ENCODE data around the gene C20orf96. TPM values are rescaled to one million over a fixed set of nuclear protein-coding genes. Genes with fewer than 3 reads are reported as not detected.
"Not testable (repeated sequence)": the region's sequence is repeated elsewhere in the genome, so short reads cannot be mapped to it uniquely, and the experiment has no call there.

The C20orf96 gene
- total RNA-seq, 1 donor from 2014 or later = 3.0 TPM

DNA sequence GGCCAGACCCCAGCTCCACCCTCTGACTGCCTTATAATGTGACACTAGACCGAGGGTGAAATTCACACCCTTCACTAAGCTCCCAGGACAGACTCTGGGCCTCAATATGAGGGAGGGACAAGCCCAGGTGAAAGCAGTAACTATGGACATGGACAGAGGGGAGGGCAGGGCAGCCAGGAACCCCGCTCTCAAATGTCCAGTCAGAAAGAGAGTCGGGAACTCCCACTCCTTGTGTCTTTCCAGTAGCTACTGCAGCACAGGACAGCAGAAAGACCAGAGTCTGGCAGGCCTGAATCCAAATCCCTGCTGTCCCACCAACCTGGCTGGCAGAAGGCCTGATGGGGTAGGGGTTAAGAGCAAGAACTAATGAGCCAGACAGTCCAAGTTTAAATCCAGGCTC lies 6.4 kb downstream of the C20orf96 start:
- no peak for DNase-seq (ENCODE audit: low read depth, low spot score)

- DNase-seq (ENCODE audit: low read depth, low spot score) = no peak
Measured at GRCh38 chr20:278607-279571, 11.7 kb downstream of the C20orf96 start.

GRCh38 chr20:278181-278580 lies 12.4 kb downstream of the C20orf96 start:
- DNase-seq (ENCODE audit: low read depth, low spot score) = no peak

GRCh38 chr20:277496-277781 lies 13.1 kb downstream of the C20orf96 start:
- DNase-seq (ENCODE audit: low read depth, low spot score) = no peak

DNA sequence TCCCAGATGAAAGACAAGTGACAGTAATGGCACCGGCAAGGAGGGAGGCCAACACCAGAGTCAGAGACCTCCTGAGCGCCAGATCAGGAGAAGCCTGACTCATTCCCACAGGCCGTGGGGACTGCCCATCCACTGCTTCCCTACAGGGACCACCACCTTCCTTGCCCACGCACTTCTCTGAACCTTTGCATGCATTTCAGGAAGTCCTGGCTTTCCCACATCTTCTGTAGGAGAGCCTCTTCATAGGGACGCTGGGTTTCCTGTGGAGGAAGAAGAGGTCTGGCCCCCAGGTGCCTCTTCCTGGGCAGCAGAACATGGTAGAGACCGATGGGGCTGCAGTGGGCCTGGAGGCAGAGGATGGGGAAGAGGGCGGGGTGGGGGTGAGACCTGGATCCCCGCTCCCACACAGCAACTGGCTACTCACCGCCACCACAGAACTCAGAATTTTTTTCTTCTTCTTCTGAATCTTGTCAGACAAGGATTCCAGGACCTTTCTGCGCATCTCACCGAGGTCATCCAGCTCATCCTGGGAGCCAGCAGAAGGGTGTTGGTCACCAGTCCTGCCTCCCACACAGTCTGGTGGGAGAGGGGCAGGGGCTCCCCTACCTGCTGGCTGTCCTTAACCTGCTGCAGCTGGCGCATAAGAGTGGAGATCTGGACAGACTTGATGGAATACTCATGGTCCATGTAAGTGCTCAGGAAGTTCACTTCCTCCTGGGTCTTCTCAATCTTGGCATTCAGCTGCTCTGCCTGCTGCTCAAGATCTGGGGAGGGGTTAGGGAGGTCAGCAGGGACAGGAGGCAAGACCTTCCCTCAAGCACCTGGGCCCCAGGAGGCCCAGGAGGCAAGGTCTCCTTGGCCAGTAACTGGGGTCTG lies 13.7 kb downstream of the C20orf96 start:
- no peak for DNase-seq (ENCODE audit: low read depth, low spot score)

GRCh38 chr20:275791-276190 lies 14.8 kb downstream of the C20orf96 start:
- DNase-seq (ENCODE audit: low read depth, low spot score) = no peak

DNA sequence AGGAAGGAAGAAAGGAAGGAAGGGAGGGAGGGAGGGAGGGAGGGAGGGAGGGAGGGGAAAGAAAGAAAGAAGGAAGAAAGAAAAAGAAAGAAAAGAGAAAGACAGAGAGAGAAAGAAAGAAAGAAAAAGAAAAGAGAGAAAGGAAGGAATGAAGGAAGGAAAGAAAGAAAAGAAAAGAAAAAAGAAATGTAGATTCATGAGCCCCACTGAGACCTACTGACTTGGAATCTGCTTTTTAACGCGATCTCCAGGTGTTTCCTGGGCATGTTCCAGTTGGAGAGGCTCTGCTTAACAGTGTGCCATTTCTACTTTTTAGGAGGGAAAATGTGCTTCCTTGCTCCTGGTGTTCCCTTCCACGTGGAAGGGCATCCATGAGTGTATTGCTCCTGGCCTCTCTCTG lies 16.7 kb downstream of the C20orf96 start:
- DNase-seq (ENCODE audit: low read depth, low spot score) = no peak

DNA sequence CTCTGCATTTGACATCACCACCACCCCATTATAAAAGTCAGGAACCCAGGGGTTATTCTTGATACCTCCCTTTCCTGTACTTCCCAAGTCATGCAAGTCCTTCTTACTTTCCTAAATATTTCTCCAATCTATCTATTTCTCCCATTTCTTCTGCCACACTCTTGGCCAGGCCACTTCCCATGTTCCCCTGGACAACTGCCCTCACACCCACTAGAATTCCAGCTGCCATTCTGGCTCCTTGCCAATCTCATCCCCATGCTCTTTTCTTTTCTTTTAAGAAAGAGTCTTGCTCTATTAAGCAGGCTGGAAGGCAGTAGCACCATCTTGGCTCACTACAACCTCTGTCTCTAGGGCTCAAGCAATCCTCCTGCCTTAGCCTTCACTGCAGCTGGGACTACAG lies 17.8 kb downstream of the C20orf96 start:
- DNase-seq (ENCODE audit: low read depth, low spot score) = no peak

DNA sequence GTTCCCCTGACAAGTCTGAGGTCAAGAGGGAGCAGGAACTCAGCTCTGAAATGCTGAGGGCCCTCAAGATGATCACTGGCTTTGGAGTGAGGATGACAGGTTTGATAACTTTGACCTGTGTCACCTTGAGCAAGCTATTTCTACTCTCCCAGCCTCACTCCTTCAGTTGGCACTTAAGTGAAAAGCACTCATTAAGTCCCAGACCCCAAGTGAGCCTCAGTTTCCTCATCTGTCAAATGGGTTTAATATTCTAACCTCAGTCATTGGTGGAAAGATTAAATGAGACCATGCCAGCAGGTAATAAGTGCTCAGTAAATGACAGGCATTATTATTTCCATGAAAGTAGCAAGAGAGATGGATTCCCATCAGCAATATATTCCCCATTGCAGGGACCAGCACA lies 19.0 kb downstream of the C20orf96 start:
- no peak for DNase-seq (ENCODE audit: low read depth, low spot score)

DNA sequence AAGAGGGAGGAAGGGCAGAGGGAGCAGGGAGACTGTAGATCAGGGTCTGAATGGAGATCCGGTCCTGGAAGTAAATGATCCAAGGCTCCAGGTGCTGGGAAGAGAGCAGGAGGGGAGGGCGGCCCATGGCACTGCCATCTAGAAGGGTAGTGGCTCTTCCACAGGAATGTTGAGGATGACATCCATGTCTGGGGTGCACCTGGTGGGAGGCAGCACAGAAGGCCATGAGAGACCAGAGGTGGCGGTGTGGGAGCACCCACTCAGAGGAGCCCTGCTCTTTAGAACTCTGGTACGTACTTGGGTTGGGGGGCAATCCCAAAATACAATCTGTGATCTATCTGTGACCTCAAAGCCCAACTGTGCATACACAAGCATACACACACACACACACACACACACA lies 19.5 kb downstream of the C20orf96 start:
- DNase-seq (ENCODE audit: low read depth, low spot score) = no peak

DNA sequence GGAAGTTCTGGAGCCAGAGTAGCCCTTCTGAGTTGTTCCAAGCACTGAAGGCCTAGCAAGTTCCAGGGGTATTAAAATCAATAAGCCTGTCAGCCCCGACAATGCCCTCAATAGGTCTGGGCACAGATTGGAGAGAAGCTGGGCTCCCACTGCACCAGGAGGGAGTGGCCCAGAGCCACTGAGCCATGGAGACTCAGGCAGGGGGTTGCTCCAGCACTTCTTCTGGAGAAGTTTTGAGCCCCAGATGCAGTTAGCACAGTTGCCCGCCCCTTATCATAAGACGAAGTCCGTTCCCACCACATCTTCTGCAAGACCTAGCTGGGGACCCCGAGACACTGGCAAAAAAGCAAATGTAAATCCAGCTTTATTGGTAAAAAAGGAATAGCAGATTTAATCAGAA lies 20.0 kb downstream of the C20orf96 start:
- DNase-seq (ENCODE audit: low read depth, low spot score) = no peak

GRCh38 chr20:266596-267562 lies 23.7 kb downstream of the C20orf96 start:
- DNase-seq (ENCODE audit: low read depth, low spot score) = peak; percentile 32

- no peak for DNase-seq (ENCODE audit: low read depth, low spot score)
Measured at GRCh38 chr20:263701-264100, 26.8 kb downstream of the C20orf96 start.

- DNase-seq (ENCODE audit: low read depth, low spot score) = no peak
Measured at GRCh38 chr20:259981-260380, 30.6 kb downstream of the C20orf96 start.

DNA sequence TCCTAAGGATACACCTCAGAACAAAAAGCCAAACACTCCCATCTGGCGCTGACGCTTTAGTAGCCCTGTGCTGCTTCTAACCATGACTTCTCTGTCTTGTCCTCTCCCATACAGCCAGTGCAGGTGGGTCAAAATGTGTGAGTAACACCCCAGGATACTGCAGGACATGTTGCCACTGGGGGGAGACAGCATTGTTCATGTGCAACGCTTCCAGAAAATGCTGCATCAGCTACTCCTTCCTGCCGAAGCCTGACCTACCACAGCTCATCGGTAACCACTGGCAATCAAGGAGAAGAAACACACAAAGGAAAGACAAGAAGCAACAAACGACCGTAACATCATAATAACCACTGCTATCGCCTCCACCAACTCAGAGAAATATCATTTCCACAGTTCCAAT lies 31.6 kb downstream of the C20orf96 start:
- DNase-seq (ENCODE audit: low read depth, low spot score) = no peak

DNA sequence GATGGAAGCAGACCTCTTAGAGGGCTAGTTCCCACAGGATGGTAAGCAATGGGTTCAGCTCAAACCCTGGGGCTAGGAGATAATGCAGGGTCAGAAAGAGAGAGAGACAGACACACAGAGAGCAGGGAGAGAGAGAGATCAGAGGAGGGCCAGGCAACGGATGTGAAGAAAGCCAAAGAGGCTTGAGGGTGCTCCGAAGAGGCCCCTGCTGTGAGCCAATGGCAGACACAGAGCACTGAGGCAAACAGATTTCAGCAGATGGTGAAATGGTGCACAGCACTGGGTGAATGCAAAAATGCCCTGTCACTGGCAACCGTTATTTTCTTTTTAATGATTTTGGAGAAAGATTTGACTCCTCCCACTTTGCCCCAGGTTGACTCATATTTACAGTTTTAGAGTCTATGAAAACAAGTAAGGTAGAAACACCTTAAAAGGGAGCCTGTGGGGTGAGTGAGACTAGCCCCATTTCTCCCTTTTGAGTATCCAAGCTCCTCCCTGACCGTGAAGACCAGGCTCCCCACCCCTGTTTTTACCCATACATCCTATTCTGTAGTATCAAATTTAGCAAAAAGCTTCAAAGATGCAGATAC lies 32.2 kb downstream of the C20orf96 start:
- no peak for DNase-seq (ENCODE audit: low read depth, low spot score)

GRCh38 chr20:257419-257818 lies 33.1 kb downstream of the C20orf96 start, which contains the start of gene DEFB132:
DEFB132 (plus strand) TSS chr20:257724; CDS start chr20:257779, 55 bp downstream.
- DNase-seq (ENCODE audit: low read depth, low spot score) = no peak

GRCh38 chr20:253447-253846 lies 37.1 kb downstream of the C20orf96 start:
- not testable (repeated sequence) for DNase-seq (ENCODE audit: low read depth, low spot score)

DNA sequence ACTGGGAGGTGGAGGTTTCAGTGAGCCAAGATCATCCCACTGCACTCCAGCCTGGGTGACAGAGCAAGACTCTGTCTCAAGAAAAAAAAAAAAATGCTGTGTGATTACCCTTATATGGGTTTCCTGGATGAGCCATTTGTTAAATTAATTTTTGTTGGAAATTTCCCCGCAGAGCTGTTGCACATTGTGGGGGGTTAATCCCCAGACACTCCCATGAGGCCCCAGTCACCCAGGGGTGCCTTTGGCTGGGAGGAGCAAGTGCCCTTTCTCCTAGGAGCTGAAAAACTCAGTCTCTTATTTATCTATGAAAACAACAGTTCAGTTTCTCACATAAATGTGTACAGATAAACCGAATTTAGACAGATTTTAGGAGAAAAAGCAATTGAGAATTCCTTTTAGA lies 37.7 kb downstream of the C20orf96 start:
- DNase-seq (ENCODE audit: low read depth, low spot score) = no peak

DNA sequence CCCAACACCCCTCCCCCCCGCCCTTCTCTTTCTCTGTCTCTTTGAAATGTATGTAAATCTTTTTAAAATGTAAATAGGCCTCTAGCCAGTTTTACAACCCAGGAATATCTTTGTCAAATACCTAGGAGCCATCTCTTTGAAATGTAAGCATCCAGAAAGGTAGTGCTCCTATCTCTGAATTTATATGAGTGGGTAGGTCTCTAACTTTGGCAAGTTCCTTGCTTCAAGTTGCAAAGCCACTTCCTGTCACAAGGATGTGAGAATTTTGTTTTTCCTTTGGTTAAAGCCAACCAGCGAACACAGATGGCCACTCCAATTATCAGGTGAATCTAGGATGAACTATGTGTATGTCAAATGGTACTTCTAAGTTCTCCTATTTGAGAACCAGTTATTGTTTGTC lies 39.2 kb downstream of the C20orf96 start:
- no peak for DNase-seq (ENCODE audit: low read depth, low spot score)

GRCh38 chr20:242905-243304 lies 47.6 kb downstream of the C20orf96 start:
- DNase-seq (ENCODE audit: low read depth, low spot score) = no peak
